Measurements from ENCODE around the gene MYO9A.

GRCh38 chr15:71888797-71889196 lies 229.2 kb downstream of the MYO9A start:
- TF ChIP-seq CTCF (IDR thresholded peaks at IDR 0.05) = no peak
- no peak for TF ChIP-seq POLR2AphosphoS5 (IDR thresholded peaks at IDR 0.05)

Data from breast epithelium (tissue), 3 donors.